Activated gamma-delta T cell (primary cell): ENCODE results near the gene WDR62.

Experiments used
- DNase-seq: peaks from one replicate; lab custom pipeline; 2025; lab: John Stamatoyannopoulos, UW

Gene WDR62

DNA sequence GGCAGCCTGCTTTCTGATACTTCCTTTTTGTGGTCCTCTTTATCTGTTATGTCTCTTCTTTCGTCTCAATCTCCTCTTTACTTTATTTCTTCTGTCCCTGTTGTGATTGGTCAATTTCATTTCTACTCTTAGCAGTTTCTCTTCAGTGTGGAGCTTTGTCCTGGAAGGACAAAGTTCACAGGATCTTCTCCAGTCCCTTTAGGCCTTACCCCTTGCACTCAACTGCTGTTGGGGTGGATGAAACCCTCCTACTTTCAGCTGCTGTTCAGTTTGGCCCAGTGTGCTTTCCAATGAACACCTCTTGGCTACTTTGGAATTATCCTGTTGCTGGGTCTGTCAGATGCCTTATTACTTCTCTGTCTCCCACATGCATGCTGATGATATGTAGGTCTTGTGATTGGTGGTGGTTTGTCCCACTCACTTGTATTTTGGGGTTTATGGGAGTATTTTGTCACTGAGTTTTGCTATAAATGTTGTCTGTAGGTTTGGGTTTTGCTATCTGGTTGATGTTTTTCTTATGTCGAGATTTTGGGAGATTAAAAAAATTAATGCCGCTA lies 24.8 kb downstream of the WDR62 start:
- no peak for DNase-seq

DNA sequence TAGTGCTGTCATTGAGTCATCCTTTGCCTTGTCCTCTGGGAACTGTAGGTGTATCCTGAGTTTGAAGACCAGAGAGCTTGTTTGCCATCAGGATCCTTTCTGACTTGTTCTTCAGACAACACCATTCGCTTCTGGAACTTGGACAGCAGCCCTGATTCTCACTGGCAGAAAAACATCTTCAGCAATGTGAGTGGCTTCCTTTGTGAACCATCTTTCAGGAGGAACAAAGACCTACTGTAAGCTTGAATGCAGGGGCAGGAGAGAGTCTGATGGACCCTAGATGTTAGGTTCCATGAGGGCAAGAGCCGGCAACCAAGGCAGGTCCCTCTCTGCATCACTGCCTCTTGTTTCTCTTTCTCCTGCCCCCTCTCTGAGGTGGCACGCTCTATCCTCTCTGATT lies 26.7 kb downstream of the WDR62 start:
- DNase-seq, result no peak

DNA sequence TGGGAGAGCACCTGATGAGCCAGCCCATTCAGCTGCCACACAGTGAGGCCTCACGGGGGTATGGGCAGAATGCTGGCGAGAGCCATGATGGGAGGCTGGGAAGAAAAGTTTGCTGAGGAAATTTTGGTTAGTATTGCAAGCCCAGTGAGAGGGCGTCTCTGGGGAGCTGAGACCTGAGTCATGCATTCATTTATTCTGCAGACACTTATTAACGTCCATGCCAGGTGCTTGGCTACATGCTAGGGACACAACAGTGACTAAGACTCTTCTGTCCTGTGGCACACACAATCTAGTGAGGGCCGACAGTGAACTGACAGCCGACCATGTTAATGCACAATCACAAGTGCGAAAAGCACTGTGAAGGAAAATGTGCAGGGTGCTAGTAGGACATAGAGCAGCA lies 27.2 kb downstream of the WDR62 start:
- DNase-seq, result no peak

DNA sequence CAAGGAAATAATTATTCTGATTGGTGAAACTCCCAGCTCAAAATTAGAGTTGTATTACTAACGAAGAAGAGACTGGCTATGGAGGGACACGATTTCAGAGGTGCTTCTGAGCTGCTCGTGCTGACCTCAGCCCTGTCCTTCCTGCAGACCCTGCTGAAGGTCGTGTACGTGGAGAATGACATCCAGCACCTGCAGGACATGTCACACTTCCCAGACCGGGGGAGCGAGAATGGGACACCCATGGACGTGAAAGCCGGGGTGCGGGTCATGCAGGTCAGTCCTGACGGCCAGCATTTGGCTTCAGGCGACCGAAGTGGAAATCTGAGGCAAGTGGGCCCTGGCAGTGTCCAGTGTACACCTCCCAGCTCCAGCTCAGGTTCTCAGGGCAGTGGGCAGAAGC lies 28.2 kb downstream of the WDR62 start:
- no peak for DNase-seq

DNA sequence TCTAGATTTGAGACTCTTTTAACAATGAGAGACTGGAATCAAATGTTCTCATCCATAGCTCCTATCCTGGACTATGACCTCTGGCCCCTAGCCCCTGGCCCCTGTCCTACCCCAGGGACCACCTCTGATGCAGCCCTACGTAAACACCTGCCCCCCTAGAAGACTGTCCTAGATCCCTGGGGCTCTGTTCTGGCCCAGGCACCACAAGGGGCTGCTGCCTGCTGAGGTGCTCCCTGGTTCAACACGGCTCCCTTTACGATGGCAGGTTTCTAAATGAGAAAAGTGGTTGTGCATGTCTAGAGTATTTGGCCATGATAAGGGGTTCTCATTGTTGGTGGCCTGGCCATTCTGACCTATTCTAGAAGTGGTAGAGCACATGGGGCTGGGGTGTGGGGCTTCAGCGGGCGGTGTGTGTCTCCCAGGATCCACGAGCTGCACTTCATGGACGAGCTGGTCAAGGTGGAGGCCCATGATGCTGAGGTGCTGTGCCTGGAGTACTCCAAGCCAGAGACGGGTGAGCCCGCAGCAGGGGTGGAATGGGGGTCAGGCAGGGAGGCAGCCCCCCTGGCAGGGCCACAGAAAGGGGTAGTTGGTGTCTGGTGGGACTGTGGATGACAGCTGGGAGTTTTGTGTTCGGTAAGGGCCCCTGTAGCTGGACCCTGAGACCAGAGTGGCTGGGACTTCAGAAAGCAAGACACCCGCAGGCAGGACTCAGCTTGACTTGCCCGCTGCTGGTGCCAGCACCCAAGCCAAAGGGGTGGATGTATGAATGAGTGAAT lies 29.7 kb downstream of the WDR62 start:
- DNase-seq, result no peak

DNA sequence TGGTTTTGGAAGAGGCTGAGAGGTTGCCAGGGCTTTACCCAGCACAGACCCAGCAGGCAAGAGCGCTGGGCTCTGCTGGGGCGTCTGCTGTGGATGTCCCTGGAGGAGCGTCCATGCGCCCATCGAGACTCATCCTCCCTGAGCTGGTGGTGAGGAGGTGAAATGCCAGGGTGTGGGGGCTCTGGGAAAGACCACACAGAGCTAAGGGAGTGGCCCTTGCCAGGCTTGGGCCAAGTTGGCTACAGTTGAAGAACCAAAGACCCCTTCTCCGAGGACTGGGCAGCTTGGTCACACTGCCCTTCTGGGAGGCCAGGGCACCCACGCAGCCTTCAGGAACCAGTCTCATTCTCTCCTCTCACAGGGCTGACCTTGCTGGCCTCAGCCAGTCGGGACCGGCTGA lies 31.6 kb downstream of the WDR62 start:
- no peak for DNase-seq

DNA sequence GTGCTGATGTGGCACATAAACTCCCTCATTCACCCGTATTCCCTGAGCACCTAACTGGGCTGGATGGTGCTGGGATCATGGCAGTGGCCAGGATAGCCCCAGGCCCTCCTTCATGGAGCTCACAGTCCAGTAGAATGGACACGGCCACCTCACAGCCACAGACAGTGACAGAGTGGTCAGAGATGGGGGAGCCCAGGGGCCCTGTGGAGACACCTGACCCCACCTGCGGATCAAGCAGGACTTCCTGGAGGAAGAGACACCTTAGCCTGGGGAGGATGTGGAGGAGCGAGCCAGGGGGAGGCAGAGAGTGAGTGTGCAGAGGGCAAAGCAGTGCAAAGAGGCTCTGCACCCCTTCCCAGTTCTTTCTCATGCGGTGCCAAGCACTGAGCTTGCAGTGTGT lies 35.1 kb downstream of the WDR62 start:
- DNase-seq, result no peak

DNA sequence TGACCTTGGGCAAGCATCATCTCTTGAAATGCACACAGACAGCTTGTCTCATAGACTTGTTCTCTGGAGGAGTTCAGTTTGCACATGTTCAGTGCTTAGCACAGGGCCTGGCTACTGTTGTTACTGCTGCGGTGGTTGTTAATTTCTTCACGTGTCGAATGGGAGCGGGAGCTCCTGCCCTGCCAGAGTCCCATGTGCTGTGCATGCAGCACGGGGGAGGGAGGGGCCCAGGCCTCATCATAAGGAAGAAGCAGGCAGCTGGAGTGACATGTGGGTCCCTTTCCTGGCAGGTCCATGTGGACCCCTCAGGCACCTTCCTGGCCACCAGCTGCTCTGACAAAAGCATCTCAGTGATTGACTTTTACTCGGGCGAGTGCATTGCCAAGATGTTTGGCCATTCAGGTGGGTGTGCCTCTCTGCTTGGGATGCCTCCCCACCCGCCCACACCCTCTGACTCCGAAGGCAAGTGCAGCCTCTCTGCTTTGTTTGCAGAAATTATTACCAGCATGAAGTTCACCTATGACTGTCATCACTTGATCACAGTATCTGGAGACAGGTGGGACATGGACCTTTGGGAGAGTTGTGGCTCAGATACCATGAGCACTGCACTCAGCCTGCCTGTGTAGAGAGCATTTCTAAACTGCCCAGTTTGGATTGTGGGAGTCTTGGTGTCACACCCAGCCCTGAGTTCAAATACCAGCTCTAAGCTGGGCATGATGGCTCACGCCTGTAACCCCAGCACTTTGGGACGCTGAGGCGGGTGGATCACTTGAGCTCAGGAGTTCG lies 36.4 kb downstream of the WDR62 start:
- no peak for DNase-seq

DNA sequence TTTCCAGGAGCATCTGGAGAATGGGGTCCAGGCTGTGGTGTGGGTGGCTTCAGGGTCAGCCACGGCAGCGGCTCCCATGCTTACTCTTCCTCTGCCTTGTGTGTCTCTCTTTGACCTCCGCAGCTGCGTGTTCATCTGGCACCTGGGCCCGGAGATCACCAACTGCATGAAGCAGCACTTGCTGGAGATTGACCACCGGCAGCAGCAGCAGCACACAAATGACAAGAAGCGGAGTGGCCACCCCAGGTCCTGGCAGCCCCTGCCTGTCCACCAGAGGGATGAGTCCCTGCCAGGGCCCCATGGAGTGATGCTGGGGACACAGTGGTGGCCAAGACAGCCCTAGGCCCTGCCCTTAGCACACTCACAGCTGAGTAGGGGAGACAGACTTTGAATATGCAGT lies 37.9 kb downstream of the WDR62 start:
- DNase-seq, result no peak

DNA sequence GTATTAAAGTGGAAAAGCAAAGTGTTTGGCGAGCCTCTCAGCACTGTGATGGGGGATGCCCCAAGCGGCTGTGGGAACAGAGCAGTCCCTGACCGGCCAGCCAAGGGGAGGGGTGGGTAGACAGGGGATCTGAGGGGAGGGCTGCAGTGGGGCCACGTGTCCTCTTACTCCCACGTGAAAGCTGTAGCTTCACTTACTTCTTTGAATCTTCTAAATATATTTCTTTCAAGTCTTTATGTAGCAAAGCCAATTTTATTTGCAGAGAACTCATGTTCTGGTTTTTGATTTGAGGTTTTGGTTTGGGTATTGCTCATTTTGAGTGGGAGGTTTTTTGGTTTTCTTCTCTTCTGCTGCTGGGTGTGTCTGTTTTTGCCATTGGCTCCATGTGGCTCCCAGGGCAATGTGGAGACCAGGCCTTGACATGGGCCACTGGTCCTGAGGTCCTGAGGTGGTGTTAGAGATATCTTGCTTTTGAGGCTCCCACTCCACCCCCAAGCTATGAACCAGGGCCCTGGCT lies 38.5 kb downstream of the WDR62 start:
- DNase-seq, result no peak

DNA sequence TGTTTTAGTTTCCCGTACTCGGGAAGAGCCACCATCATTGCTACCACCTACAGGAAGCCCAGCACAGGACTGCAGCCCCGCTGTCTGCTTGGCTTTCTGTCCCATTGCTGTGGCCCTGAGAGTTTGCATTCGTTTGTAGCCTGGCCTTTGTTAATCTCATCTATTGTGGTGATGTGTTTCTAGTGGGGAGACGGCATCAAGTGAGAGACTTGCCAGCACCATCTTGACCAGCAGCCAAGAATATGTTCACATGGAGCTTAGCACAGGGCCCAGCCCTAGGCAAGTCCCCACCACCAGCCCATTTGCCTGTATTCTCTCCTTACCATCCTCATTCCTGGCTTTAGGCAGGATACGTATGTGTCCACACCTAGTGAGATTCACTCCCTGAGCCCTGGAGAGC lies 39.0 kb downstream of the WDR62 start:
- no peak for DNase-seq

DNA sequence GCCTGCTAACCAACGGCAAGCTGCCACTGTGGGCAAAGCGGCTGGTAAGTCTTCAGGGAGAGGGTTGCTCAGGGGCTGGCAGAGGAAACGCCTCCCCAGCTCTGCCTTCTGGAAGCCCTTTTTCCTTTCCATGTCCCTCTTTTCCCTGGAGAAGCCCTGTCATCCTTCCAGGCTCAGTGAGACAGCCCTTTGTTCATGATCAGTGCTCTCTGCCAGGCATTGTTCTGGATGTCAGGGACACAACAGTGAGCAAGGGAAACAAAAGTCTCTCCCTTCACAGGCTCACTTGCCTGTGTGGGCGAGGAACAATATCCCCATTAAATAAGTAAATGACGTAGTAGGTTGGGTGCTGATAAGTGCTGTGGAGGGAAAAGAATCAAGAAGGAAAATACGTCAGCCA lies 42.3 kb downstream of the WDR62 start:
- no peak for DNase-seq

DNA sequence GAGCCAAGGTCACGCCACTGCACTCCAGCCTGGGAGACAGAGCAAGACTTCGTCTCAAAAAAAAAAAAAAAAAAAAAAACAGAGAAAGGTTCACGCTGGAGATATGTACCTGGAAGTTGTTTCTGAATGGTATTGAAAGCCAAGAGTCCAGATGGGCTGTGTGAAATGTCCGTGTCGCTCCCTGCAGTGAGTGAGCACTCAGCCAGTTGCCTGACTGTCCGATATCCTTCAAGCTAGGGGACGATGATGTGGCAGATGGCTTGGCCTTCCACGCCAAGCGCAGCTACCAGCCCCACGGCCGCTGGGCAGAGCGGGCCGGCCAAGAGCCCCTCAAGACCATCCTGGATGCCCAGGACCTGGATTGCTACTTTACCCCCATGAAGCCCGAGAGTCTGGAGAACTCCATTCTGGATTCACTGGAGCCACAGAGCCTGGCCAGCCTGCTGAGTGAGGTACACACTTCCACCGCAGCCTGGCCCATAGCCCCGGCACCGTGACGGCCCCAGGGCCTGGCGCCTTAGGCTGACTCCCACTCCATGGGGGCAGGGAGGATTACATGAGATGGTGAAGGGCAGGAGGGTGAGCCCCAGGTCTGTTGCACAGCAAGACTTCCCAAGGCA lies 44.6 kb downstream of the WDR62 start:
- DNase-seq, result no peak

DNA sequence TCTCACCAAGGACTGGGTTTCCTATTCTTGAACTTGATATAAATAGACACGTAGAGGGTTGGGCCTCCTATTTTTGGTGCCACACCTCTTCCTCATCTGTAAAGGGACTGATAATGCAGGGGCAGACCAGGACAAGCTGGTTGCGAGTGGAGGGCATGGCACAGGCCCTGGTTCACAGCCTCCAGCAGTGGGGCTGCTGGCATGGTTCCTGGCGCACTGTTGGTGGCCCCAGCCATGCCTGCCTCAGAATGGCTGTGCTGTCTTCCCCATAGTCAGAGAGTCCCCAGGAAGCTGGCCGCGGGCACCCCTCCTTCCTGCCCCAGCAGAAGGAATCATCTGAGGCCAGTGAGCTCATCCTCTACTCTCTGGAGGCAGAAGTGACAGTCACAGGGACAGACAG lies 45.8 kb downstream of the WDR62 start:
- no peak for DNase-seq

DNA sequence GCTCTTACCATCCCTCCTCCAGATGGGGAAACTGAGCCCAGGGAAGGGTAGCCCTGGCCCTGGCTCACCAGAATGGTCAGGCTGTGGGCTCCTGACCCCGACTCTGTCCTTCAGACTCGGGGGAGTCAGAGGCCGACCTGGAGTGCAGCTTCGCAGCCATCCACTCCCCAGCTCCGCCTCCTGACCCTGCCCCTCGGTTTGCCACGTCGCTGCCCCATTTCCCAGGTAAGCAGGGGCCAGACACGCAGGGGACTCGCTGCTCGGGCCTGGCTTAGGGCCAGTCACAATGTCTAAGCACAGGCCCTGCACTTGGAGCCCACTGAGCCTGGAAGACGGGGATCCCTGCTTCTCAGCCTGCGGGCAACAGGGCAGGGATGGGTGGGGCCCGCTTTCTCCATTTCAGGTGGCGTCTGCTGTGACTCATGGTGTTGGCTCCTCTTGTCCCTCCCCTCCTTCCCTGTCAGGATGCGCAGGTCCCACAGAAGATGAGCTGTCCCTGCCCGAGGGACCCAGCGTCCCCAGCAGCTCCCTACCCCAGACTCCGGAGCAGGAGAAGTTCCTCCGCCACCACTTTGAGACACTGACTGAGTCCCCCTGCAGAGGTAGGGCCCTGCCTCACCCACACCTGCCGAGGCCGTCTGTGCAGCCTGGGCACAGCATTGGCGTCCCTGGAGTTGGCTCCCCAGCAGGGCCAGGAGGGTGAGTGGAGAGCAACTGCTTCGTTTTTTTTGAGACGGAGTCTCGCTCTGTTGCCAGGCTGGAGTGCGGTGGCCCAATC lies 47.0 kb downstream of the WDR62 start:
- no peak for DNase-seq

DNA sequence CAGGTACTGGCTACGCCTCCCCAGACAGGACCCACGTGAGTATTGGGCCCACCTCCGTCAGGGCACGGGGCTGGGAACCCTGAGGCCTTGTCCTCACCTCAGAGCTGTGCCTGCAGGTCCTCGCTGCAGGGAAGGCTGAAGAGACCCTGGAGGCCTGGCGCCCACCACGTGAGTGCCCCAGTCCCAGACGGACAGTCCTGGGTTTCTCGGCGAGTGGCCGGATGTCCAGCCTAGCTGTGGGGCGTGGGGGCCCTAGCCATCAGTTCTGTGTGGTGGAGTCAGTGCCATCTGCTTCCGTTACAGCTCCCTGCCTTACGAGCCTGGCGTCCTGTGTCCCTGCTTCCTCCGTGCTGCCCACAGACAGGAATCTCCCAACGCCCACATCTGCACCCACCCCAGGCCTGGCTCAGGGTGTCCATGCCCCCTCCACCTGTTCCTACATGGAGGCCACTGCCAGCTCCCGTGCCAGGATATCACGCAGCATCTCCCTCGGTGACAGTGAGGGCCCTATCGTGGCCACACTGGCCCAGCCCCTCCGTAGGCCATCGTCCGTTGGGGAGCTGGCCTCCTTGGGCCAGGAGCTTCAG lies 48.4 kb downstream of the WDR62 start:
- DNase-seq, result no peak

DNA sequence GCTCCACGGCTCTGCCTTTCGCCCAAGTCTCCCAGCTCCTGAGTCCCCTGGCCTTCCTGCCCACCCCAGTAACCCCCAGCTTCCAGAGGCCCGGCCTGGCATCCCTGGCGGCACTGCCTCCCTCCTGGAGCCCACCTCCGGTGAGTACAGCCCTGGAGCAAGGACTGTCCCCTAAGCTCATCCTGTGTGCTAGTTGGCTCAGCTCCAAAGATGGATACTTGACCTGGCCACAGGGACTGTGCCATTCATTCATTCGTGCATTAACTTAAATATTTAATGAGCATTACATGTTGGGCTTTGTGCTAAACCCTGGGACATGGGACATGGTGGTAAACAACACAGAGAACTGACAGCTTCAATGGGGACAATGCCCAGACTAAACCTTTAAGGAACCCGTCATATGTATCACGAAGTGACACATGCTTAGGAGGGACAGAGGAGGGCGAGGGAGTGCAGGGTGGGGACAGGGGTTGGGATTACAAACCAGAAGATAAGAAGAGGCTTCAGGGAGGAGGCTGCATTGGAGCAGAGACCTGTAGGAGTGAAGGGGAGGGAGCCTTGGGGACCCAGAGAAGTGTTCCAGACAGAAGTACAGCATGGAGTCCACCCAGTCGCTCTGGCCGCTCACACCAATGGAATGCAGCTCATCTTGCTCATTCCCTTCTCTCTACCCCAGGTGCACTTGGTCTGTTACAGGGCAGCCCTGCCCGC lies 49.3 kb downstream of the WDR62 start:
- DNase-seq, result no peak

DNA sequence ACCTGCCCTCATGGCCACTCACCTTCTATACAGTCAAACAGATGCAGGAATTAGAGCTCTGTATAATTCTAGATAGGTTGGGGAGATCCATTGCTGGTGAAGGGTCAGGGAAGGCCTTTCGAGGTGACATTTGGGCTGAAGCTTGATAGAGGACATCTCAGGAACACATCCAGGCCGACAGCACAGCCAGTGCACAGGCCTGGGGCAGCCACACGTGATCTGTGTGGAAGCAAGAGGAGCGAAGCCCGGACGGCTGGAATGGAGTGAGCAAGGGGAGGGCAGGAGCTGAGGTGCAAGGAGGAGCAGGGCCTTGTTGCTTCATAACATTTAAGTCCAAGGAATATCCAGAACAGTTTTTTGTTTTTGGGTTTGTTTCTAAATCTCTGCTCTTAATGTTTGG lies 51.7 kb downstream of the WDR62 start:
- DNase-seq, result no peak

DNA sequence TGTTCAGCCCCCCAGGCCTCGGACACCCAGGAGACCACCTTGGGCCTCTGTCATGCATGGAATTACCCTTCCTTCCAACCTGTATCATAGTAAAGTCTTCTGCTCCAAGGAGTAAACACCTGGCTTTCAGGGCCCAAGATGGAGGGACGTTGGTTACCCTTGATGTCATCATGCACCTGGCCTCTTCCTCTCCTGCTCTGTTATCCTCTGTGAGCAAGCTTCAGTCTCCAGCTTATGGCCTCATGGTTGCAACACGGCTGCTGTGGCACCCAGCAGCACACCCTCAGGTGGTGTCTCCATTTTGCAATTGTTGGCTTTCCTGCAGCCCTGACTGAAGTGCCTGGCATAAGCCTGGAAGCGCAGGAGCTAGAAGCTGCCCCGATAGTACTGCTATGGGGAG lies 52.3 kb downstream of the WDR62 start:
- DNase-seq, result no peak

DNA sequence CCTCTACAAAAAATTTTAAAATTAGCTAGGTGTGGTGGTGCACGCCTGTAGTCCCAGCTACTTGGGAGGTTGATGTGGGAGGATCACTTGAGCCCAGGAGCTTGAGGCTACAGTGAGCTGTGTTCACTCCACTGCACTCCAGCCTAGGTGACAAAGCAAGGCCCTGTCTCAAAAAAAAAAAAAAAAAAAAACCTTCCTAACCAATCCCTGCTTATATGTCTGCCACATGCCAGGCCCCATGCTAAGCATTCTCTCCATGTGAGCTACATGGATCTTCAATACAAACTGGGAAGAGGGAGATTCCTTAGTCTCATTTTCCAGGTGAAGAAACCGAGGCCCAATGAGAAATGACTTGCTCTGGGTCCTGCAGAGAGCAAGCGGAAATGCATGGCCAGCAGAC lies 54.0 kb downstream of the WDR62 start:
- no peak for DNase-seq
